ENCODE results near the gene BABAM2.
A peak's percentile ranks its signal among the peaks of the same experiment; 100 is the strongest.

BABAM2 gene

GRCh38 chr2:28185153-28185552 is 294.6 kb downstream of the BABAM2 start:
- no peak overlapping the region for H3K9ac ChIP-seq (ENCODE audit: low read depth in 1 of 2, low read length in 2 of 2)
- no peaks in the 10 kb centered on the region for H3K36me3 ChIP-seq (ENCODE audit: control insufficient read depth in 1 of 2, insufficient read depth in 2 of 2, low read length in 2 of 2)
- H3K9me3 ChIP-seq (ENCODE audit: control insufficient read depth in 1 of 2, low read length in 2 of 2), result no peaks in the 10 kb centered on the region
- H3K27ac ChIP-seq (ENCODE audit: low read depth, low read length), result no peak overlapping the region
- no peaks in the 10 kb centered on the region for H3K4me1 ChIP-seq (ENCODE audit: control insufficient read depth in 1 of 2, insufficient read depth in 2 of 2, low read length in 2 of 2)
- H3K27me3 ChIP-seq (ENCODE audit: control insufficient read depth in 1 of 2, insufficient read depth in 2 of 2, low read length in 2 of 2), result no peaks in the 10 kb centered on the region
- H3K4me3 ChIP-seq (ENCODE audit: low read depth in 1 of 2, low read length in 2 of 2), result no peak overlapping the region

- Histone ChIP-seq H3K9me3 (ENCODE audit: control insufficient read depth in 1 of 2, low read length in 2 of 2) (no peaks in the 10 kb centered on the region), H3K4me3 (ENCODE audit: low read depth in 1 of 2, low read length in 2 of 2) (no peak overlapping the region), H3K9ac (ENCODE audit: low read depth in 1 of 2, low read length in 2 of 2) (no peak overlapping the region), H3K36me3 (ENCODE audit: control insufficient read depth in 1 of 2, insufficient read depth in 2 of 2, low read length in 2 of 2) (no peaks in the 10 kb centered on the region), H3K4me1 (ENCODE audit: control insufficient read depth in 1 of 2, insufficient read depth in 2 of 2, low read length in 2 of 2) (no peaks in the 10 kb centered on the region), H3K27ac (ENCODE audit: low read depth, low read length) (no peak overlapping the region), H3K27me3 (ENCODE audit: control insufficient read depth in 1 of 2, insufficient read depth in 2 of 2, low read length in 2 of 2) (no peaks in the 10 kb centered on the region)
Observed at GRCh38 chr2:28185891-28186290, 295.4 kb downstream of the BABAM2 start.

DNA sequence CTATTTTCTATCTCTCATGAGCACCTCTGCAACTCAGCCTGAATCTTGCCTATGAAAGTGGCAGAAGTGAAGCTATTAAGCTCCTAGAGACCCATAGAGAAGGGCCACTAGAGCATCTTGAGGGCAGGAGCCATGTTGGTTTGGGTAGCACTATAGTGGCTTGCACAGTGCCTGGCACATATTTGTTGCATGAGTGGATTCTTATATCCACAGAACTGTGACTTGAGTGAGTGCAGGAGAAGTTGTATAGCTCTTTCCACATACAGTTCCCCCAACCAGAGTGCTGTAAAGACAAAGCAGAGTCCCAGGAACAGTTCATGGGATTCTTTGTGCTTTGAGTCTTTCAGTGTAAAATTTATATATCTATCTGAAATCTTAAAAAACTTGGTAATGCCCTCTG is 296.7 kb downstream of the BABAM2 start:
- Histone ChIP-seq H3K4me3 (ENCODE audit: low read depth in 1 of 2, low read length in 2 of 2) (no peak overlapping the region), H3K27ac (ENCODE audit: low read depth, low read length) (no peak overlapping the region), H3K9ac (ENCODE audit: low read depth in 1 of 2, low read length in 2 of 2) (no peak overlapping the region), H3K27me3 (ENCODE audit: control insufficient read depth in 1 of 2, insufficient read depth in 2 of 2, low read length in 2 of 2) (no peaks in the 10 kb centered on the region), H3K4me1 (ENCODE audit: control insufficient read depth in 1 of 2, insufficient read depth in 2 of 2, low read length in 2 of 2) (no peaks in the 10 kb centered on the region), H3K36me3 (ENCODE audit: control insufficient read depth in 1 of 2, insufficient read depth in 2 of 2, low read length in 2 of 2) (no peaks in the 10 kb centered on the region), H3K9me3 (ENCODE audit: control insufficient read depth in 1 of 2, low read length in 2 of 2) (no peaks in the 10 kb centered on the region)

DNA sequence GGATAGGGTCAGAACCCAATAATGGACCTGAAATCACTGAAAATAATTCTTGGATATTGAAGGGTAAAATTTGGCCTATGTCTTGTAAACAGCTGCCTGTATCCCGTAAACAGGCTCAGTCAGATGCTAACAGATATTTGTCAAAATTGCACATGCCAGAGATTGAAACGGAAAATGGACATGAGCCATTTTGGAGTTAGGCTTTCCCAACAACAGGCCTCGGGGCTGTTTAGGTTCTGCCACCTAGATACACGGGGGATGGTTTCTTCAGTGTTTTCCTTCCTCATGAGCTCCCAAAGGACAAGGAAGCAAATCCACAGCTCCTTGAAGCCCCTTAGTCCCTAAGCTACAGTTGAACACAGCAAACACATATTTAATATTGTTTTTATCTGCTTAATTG is 297.9 kb downstream of the BABAM2 start:
- H3K9ac ChIP-seq (ENCODE audit: low read depth in 1 of 2, low read length in 2 of 2), result no peak overlapping the region
- H3K4me3 ChIP-seq (ENCODE audit: low read depth in 1 of 2, low read length in 2 of 2), result no peak overlapping the region
- H3K4me1 ChIP-seq (ENCODE audit: control insufficient read depth in 1 of 2, insufficient read depth in 2 of 2, low read length in 2 of 2), result no peaks in the 10 kb centered on the region
- no peaks in the 10 kb centered on the region for H3K27me3 ChIP-seq (ENCODE audit: control insufficient read depth in 1 of 2, insufficient read depth in 2 of 2, low read length in 2 of 2)
- no peaks in the 10 kb centered on the region for H3K9me3 ChIP-seq (ENCODE audit: control insufficient read depth in 1 of 2, low read length in 2 of 2)
- H3K27ac ChIP-seq (ENCODE audit: low read depth, low read length), result no peak overlapping the region
- H3K36me3 ChIP-seq (ENCODE audit: control insufficient read depth in 1 of 2, insufficient read depth in 2 of 2, low read length in 2 of 2), result no peaks in the 10 kb centered on the region

GRCh38 chr2:28193630-28194403 is 303.3 kb downstream of the BABAM2 start:
- H3K4me3 ChIP-seq (ENCODE audit: low read depth in 1 of 2, low read length in 2 of 2), result no peak overlapping the region
- H3K9me3 ChIP-seq (ENCODE audit: control insufficient read depth in 1 of 2, low read length in 2 of 2), result no peaks in the 10 kb centered on the region
- no peak overlapping the region for H3K27ac ChIP-seq (ENCODE audit: low read depth, low read length)
- no peaks in the 10 kb centered on the region for H3K36me3 ChIP-seq (ENCODE audit: control insufficient read depth in 1 of 2, insufficient read depth in 2 of 2, low read length in 2 of 2)
- peaks cover 0 to 8% of the 10 kb centered on the region in 2 donors for H3K4me1 ChIP-seq (ENCODE audit: control insufficient read depth in 1 of 2, insufficient read depth in 2 of 2, low read length in 2 of 2)
- no peaks in the 10 kb centered on the region for H3K27me3 ChIP-seq (ENCODE audit: control insufficient read depth in 1 of 2, insufficient read depth in 2 of 2, low read length in 2 of 2)
- no peak overlapping the region for H3K9ac ChIP-seq (ENCODE audit: low read depth in 1 of 2, low read length in 2 of 2)

GRCh38 chr2:28199995-28200679 is 309.6 kb downstream of the BABAM2 start:
- H3K36me3 ChIP-seq (ENCODE audit: control insufficient read depth in 1 of 2, insufficient read depth in 2 of 2, low read length in 2 of 2), result no peaks in the 10 kb centered on the region

DNA sequence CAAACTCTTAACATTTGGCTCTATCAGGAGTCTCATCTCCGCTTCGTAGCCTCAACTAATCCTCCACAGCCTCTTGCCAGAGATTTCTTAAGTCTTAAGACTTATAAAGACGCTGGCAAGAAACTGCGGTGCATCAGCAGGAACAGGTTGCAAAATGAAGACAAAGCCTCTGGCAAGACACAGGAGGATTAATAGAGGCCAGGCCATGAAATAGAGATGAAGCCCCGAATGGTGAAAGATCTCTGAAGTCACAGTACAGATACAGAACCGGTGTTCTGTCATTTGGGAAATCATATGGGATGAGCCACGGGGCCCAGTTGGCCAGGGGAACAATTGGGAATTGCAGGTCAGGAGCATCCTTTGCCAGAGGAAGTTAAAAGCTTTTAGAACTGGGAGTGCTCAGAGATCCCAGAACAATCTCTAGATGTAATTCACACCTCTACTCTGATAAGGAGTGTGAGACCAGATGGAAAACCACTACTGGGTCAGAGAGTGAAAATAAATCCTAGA is 311.2 kb downstream of the BABAM2 start:
- H3K36me3 ChIP-seq (ENCODE audit: control insufficient read depth in 1 of 2, insufficient read depth in 2 of 2, low read length in 2 of 2), result no peaks in the 10 kb centered on the region
- no peaks in the 10 kb centered on the region for H3K9me3 ChIP-seq (ENCODE audit: control insufficient read depth in 1 of 2, low read length in 2 of 2)
- H3K27ac ChIP-seq (ENCODE audit: low read depth, low read length), result no peak overlapping the region
- H3K27me3 ChIP-seq (ENCODE audit: control insufficient read depth in 1 of 2, insufficient read depth in 2 of 2, low read length in 2 of 2), result no peaks in the 10 kb centered on the region
- no peak overlapping the region for H3K9ac ChIP-seq (ENCODE audit: low read depth in 1 of 2, low read length in 2 of 2)
- H3K4me3 ChIP-seq (ENCODE audit: low read depth in 1 of 2, low read length in 2 of 2), result no peak overlapping the region
- peaks cover 0 to 8% of the 10 kb centered on the region in 2 donors for H3K4me1 ChIP-seq (ENCODE audit: control insufficient read depth in 1 of 2, insufficient read depth in 2 of 2, low read length in 2 of 2)

More at GRCh38 chr2:28199995-28200679, 309.6 kb downstream of the BABAM2 start:
- H3K4me1 ChIP-seq (ENCODE audit: control insufficient read depth in 1 of 2, insufficient read depth in 2 of 2, low read length in 2 of 2), result peaks cover 0 to 8% of the 10 kb centered on the region in 2 donors
- no peak overlapping the region for H3K27ac ChIP-seq (ENCODE audit: low read depth, low read length)
- H3K9ac ChIP-seq (ENCODE audit: low read depth in 1 of 2, low read length in 2 of 2), result no peak overlapping the region
- no peaks in the 10 kb centered on the region for H3K27me3 ChIP-seq (ENCODE audit: control insufficient read depth in 1 of 2, insufficient read depth in 2 of 2, low read length in 2 of 2)
- H3K9me3 ChIP-seq (ENCODE audit: control insufficient read depth in 1 of 2, low read length in 2 of 2), result no peaks in the 10 kb centered on the region
- H3K4me3 ChIP-seq (ENCODE audit: low read depth in 1 of 2, low read length in 2 of 2), result no peak overlapping the region

GRCh38 chr2:28202719-28203118 is 312.2 kb downstream of the BABAM2 start:
- Histone ChIP-seq H3K9ac (ENCODE audit: low read depth in 1 of 2, low read length in 2 of 2) (no peak overlapping the region), H3K4me1 (ENCODE audit: control insufficient read depth in 1 of 2, insufficient read depth in 2 of 2, low read length in 2 of 2) (no peaks in the 10 kb centered on the region), H3K27me3 (ENCODE audit: control insufficient read depth in 1 of 2, insufficient read depth in 2 of 2, low read length in 2 of 2) (no peaks in the 10 kb centered on the region), H3K27ac (ENCODE audit: low read depth, low read length) (no peak overlapping the region), H3K4me3 (ENCODE audit: low read depth in 1 of 2, low read length in 2 of 2) (no peak overlapping the region), H3K36me3 (ENCODE audit: control insufficient read depth in 1 of 2, insufficient read depth in 2 of 2, low read length in 2 of 2) (no peaks in the 10 kb centered on the region), H3K9me3 (ENCODE audit: control insufficient read depth in 1 of 2, low read length in 2 of 2) (no peaks in the 10 kb centered on the region)

DNA sequence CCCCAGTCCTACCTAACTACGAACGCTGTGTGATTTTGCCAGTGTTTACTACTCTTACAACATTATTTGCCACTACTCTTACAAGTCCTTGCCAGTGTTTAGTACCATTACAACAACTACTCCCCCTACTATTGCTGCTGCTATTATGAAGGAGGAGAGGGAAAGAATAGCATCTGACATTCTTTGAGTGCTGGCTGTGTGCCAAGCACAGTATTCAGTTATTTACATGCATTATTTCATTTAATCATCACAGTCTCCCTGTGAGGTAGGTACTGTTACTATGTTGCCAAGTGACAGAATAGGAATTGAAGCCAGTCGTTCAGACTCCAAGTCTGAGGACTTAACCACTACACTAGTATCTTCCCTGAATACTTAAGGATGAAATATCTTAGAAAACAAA is 316.2 kb downstream of the BABAM2 start:
- Histone ChIP-seq H3K4me3 (ENCODE audit: low read depth in 1 of 2, low read length in 2 of 2) (no peak overlapping the region), H3K36me3 (ENCODE audit: control insufficient read depth in 1 of 2, insufficient read depth in 2 of 2, low read length in 2 of 2) (no peaks in the 10 kb centered on the region), H3K27me3 (ENCODE audit: control insufficient read depth in 1 of 2, insufficient read depth in 2 of 2, low read length in 2 of 2) (no peaks in the 10 kb centered on the region), H3K9ac (ENCODE audit: low read depth in 1 of 2, low read length in 2 of 2) (no peak overlapping the region), H3K9me3 (ENCODE audit: control insufficient read depth in 1 of 2, low read length in 2 of 2) (no peaks in the 10 kb centered on the region), H3K27ac (ENCODE audit: low read depth, low read length) (no peak overlapping the region), H3K4me1 (ENCODE audit: control insufficient read depth in 1 of 2, insufficient read depth in 2 of 2, low read length in 2 of 2) (peaks cover 20 to 24% of the 10 kb centered on the region in 2 donors)

DNA sequence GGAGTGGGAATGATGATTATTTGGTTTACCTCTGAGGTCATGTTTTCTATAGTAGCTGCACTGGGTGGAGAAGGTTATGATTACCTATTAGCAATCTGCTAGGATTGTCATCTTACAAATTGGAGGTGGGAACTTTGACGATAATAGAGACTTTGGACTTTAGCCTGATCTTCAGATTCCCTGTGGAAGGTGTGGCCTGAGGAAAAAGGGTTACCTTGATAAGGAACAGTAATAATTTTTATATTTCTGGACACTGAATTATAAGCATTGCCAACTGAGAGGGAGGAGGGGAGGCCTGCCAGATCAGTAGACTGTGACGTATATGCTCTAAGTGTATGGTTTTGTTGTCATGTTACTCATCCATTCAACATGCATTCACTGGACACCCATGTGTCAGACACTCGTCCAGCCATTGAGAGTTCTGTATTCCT is 318.7 kb downstream of the BABAM2 start:
- H3K36me3 ChIP-seq (ENCODE audit: control insufficient read depth in 1 of 2, insufficient read depth in 2 of 2, low read length in 2 of 2), result no peaks in the 10 kb centered on the region
- H3K4me3 ChIP-seq (ENCODE audit: low read depth in 1 of 2, low read length in 2 of 2), result peak overlapping the region in 1 of 2 donors; percentile 11
- no peaks in the 10 kb centered on the region for H3K9me3 ChIP-seq (ENCODE audit: control insufficient read depth in 1 of 2, low read length in 2 of 2)
- no peaks in the 10 kb centered on the region for H3K27me3 ChIP-seq (ENCODE audit: control insufficient read depth in 1 of 2, insufficient read depth in 2 of 2, low read length in 2 of 2)
- peak overlapping the region in 1 of 2 donors; percentile 54 for H3K9ac ChIP-seq (ENCODE audit: low read depth in 1 of 2, low read length in 2 of 2)
- peaks cover 20 to 28% of the 10 kb centered on the region in 2 donors for H3K4me1 ChIP-seq (ENCODE audit: control insufficient read depth in 1 of 2, insufficient read depth in 2 of 2, low read length in 2 of 2)
- peak overlapping the region; percentile 52 for H3K27ac ChIP-seq (ENCODE audit: low read depth, low read length)
